ENCODE data around the gene TOM1L2.

DNA sequence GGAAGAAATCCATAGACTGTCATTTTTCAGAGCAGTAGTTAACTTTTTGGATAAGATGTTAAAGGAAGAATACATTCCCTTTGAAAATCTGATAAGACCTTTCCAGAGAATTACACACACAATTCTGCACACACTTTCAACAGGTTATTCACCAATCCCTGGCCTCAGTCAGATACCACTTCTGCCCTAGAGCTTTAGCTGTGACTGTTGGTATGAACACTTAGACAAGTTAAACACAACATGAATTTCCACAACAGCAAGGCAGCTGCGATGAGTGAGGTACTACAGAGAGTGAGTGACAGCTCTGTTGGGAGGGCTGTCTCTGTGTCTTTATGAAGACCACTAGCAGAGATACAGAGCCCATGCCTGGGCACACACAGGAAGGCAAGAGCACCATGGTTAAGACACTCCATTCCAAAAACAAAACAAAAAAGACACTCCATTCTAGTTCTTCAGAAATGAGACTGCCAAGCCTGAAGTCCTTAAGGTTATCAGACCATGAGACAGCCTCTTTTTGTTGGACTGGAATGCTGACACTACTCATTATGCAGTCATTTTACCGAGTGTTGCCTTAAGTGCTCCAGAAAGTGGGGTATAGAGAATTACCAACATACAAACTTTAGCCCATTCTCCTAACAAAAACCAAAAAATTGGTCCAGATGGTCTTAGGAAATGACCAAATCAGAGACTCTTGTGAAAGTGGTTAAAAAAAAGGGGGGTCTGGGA is 42.4 kb downstream of the TOM1L2 start:
- TF ChIP-seq, protein P1, sequence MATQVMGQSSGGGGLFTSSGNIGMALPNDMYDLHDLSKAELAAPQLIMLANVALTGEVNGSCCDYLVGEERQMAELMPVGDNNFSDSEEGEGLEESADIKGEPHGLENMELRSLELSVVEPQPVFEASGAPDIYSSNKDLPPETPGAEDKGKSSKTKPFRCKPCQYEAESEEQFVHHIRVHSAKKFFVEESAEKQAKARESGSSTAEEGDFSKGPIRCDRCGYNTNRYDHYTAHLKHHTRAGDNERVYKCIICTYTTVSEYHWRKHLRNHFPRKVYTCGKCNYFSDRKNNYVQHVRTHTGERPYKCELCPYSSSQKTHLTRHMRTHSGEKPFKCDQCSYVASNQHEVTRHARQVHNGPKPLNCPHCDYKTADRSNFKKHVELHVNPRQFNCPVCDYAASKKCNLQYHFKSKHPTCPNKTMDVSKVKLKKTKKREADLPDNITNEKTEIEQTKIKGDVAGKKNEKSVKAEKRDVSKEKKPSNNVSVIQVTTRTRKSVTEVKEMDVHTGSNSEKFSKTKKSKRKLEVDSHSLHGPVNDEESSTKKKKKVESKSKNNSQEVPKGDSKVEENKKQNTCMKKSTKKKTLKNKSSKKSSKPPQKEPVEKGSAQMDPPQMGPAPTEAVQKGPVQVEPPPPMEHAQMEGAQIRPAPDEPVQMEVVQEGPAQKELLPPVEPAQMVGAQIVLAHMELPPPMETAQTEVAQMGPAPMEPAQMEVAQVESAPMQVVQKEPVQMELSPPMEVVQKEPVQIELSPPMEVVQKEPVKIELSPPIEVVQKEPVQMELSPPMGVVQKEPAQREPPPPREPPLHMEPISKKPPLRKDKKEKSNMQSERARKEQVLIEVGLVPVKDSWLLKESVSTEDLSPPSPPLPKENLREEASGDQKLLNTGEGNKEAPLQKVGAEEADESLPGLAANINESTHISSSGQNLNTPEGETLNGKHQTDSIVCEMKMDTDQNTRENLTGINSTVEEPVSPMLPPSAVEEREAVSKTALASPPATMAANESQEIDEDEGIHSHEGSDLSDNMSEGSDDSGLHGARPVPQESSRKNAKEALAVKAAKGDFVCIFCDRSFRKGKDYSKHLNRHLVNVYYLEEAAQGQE (IDR thresholded peaks at IDR 0.05; ENCODE audit: insufficient replicate concordance, low read depth) = no peak
- TF ChIP-seq, protein P2, sequence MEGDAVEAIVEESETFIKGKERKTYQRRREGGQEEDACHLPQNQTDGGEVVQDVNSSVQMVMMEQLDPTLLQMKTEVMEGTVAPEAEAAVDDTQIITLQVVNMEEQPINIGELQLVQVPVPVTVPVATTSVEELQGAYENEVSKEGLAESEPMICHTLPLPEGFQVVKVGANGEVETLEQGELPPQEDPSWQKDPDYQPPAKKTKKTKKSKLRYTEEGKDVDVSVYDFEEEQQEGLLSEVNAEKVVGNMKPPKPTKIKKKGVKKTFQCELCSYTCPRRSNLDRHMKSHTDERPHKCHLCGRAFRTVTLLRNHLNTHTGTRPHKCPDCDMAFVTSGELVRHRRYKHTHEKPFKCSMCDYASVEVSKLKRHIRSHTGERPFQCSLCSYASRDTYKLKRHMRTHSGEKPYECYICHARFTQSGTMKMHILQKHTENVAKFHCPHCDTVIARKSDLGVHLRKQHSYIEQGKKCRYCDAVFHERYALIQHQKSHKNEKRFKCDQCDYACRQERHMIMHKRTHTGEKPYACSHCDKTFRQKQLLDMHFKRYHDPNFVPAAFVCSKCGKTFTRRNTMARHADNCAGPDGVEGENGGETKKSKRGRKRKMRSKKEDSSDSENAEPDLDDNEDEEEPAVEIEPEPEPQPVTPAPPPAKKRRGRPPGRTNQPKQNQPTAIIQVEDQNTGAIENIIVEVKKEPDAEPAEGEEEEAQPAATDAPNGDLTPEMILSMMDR (IDR thresholded peaks at IDR 0.05; ENCODE audit: insufficient read depth, low read length) = no peak
- no peak for TF ChIP-seq GABPA (IDR thresholded peaks at IDR 0.05; ENCODE audit: low read depth)
- TF ChIP-seq POLR2AphosphoS5 (IDR thresholded peaks at IDR 0.05; ENCODE audit: low read depth) = no peak
- no peak for TF ChIP-seq SPI1 (IDR thresholded peaks at IDR 0.05; ENCODE audit: borderline replicate concordance, low read depth)
